T47D (cell line): Measurements from ENCODE around the gene SPG7.

ENCODE experiments used
- DNase-seq, 2 experiments: peaks; one replicate each; pipeline versions ENCODE4 v3.0.0 to v3.0.0-alpha.2; 2011 to 2012; ENCODE audit warnings: low read depth in 1 of 2, low spot score in 1 of 2
- JUND ChIP-seq: IDR thresholded peaks from 2 replicates; pipeline ENCODE4 v1.6.1; 2012; ENCODE audit warnings: low read depth
- in situ Hi-C: cut with HindIII; loops from 2 replicates; pipeline ENCODE4 v1.10.0; 2016; ENCODE audit warnings: low sequenced_read_pairs, low pct_unique_long_range_greater_than_20kb

The SPG7 gene

DNA sequence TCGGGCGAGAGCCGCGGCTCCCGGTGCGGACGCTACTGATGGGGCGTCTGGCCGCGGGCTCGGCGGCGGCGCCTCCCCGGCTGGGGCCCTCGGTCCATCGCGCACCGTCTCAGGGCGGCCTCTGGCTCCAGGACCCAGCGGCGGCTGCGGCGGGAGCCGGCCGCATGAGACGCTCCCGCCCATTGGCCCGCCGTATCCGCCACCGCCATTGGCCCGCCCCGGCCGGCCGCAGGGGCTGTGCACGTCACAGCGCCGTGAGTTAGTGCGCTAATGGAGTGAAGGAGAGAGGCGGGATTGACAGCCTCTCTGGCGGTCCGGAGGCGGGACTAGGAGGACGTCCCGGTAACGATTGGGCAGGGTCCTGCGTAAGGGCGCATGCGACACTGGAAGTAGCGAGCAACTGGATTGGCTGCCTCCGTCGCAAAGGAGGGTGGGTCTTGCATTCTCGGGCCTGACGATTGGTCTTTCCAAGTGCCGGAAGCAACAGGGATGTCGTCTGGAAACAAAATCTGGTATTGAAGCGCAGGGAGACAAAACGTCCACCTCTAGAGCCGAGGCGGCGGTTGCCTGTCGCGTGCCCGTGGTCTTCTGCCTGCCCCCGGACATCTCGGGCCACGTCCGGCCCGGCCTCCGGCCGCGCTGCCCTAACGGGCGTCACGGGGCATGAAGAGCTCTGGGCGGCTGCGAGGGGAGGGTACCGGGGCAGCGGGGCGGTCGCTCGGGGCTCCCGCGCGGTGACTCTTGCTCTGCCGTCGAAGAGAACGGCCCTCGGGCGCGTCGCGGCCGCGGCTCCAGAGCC is 17.6 kb upstream of the SPG7 start, which contains the start of gene ANKRD11:
Gene ANKRD11 (minus strand): TSS at position 123 of the 799 bp plus-strand sequence. CDS start 173,542 bp downstream, outside the sequence.
- in situ Hi-C loops = no loop called here
- DNase-seq = peak; percentile 99 to 100
- TF ChIP-seq JUND = no peak

DNA sequence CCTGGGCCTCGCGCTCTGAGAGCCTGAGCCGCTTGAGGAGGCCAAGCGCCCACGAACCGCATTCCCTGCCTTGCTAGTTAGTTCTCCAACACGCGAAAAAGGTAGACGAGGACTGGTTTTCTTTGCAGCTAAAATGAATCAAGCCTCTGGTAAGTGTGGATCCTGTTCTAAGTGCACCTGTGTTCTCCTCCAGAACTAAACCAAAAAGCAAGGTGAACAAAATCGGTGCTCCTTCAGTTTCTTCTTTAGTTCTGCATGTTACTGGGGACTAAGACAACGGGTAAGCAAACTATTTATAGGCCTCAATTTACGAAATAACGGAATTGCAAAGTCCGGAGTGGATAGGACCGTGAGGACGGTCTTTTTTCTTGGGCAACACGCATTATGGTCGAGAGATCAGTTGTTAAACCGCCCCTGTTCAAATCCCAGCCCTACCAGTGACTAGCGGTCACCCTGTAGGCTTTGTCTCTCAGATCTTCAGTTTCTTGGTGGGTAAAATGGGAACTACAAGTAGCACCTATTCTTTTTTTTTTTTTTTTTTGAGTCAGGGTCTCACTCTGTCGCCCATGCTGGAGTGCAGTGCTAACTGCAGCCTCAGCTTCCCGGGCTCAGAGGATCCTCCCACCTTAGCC is 16.8 kb upstream of the SPG7 start:
- TF ChIP-seq JUND = no peak
- in situ Hi-C loops = no loop called here
- no peak for DNase-seq

DNA sequence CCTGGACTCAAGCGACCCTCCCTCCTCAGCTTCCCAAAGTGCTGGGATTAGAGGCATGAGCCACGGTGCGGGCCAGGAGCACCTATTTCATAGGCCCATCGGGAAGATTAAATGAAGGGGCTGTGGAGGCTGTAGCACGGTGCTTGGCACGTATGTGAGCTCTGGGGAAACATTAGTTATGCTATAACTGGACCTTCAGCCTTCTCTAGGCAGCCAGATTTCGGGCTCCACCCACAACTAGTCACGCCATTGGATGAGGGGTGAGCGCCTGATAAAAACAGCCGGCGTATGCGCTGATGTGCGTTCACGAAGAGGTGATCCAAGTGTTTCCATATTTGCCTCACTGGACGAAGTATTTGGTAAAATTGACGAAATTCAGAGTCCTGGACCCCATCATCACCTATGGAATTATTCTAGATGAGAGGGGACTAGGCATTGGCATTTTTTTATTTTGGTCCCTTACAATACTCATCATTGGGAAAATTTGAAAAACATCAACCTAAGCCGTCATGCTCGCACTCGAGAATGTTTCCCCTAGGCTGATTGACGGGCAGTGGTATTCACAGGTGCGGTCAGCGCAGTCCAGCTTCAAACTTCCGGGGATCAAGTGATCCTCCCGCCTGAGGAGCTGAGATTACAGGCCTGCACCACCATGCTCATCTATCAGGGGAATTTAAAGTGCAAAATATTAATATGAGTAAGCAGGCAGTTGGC is 16.1 kb upstream of the SPG7 start:
- DNase-seq = no peak
- TF ChIP-seq JUND = no peak

DNA sequence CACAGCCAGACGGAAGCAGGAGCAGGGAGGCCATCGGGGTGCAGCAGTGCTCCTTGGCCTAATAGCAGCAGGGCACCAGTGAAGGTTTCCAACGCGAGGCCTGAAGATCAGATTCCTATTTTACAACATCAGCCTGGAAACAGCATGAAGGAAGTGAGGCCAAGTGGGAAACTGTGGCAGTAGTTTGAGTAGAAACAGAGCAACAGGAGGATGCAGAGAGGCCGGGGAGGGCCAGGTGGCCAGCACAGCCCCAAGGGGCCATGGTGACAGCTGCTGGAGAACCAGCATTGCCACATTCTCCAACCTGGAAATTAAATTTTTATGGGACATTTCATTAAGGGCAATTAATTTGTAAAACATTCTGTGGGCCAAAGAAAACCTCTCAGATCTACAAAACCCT is 14.4 kb upstream of the SPG7 start:
- no peak for TF ChIP-seq JUND
- DNase-seq = no peak
- in situ Hi-C loops = no loop called here

More for the DNA sequence above, 16.1 kb upstream of the SPG7 start:
- in situ Hi-C loops = no loop called here

DNA sequence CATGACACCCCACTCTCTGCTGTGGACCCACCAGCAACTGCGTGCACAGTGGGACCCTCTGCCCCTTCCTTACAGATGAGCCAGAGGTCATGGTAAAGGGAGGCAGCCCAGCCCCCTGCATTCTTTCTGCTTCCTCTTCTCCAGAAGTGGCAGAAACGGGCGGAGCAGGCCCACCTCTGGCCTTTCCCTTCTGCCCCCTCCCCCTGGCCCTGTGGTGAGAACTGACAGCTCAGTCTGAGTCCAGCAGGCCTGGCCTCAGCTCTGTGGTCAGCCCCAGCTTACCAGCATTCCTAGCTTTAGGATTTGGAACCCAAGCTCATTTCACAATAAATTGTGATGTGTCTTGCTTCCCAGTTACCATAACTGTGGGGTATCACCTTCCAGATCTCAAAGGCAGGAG is 13.1 kb upstream of the SPG7 start:
- no peak for DNase-seq
- TF ChIP-seq JUND = no peak
- in situ Hi-C loops = no loop called here

DNA sequence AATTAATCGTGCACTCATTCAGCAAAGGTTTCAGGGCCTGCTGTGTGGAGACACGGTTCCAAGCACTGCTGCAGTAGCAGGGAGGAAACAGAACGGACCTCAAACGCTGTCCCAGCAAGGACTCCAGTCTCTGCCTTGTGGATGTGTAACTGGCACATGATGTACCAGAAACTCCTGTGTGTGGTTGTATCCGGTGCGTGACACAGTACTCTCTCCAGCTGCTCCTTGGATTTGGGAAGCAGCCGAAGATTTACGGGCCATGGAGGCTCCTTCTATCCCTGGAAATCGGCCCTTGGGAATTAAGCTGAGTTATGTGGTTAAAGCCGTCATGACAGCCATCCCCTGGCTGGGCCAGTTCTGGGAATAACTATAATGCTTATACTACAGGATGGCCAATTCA is 9.4 kb upstream of the SPG7 start:
- in situ Hi-C loops = no loop called here
- TF ChIP-seq JUND = no peak

DNA sequence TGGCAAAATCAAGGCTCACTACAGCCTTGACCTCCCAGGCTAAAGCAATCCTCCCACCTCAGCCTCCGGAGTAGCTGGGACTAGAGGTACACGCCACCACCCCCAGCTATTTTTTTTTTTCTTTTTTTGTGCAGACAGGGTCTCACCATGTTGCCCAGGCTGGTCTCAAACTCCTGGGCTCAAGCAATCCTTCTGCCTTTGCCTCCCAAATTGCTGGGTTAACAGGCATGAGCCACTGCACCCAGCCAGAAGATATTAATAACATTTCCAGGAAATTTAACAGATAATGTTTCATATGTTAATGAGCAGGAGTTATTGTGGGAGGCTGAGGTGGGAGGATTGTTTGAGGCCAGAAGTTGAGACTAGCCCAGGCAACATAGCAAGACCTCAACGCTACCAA is 8.4 kb upstream of the SPG7 start:
- in situ Hi-C loops = no loop called here
- DNase-seq = no peak
- TF ChIP-seq JUND = no peak

More for the DNA sequence above, 9.4 kb upstream of the SPG7 start:
- no peak for DNase-seq

DNA sequence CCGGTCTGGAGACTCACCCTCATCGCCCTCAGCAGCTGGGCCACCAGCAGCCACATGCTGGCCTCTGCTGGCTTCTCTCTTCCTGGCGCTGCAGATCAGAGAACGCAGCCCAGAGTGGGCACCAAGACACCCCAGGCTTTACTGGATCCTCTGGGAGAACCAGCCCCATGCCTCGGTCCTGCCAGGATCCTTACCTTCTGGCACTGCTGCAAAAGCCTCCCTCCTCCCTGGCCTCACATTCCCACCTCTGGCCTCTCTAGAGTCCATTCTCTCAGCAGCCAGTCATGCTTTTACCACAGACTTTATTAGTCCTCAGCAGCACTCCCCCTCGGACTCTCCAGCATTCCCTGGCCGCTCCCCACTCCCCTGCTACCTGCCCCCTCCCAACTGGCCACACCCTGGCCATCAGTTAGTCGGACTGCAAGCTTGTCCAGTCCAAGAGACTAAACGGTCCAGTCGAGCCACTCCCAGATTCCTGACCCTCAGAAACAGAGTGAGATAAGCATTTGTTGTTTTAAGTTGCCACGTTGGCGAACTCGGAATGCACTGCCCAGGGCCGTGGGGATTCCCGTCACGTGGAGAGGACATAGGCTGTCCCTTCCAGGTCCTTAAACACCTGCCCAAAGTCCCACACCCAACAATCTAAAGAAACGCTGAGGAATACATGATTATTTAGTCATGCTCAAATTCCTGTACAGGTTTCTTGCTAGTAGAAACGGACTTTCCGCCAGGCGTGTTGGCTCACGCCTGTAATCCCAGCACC is 5.9 kb upstream of the SPG7 start:
- in situ Hi-C loops = no loop called here
- no peak for TF ChIP-seq JUND
- peak; percentile 57 to 77 for DNase-seq

DNA sequence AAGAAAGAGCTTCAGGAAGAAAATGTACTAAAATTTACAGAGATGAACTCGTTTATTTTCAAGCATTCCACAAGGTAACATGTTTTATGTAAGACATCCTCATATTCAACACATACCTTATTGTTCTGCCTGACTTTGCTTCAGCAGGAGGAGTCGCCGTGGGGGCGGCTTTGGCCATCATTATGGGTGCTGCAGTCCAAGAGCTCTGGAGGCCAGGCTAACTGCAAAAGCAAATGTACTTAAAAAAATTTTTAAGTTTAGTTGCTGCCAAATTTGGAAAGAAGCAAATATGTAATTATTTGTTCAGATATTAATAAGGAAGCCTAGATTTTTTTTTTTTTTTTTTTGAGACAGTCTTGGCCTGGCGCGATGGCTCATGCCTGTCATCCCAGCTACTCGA is 4.1 kb upstream of the SPG7 start:
- TF ChIP-seq JUND = no peak
- in situ Hi-C loops = no loop called here
- DNase-seq = no peak

DNA sequence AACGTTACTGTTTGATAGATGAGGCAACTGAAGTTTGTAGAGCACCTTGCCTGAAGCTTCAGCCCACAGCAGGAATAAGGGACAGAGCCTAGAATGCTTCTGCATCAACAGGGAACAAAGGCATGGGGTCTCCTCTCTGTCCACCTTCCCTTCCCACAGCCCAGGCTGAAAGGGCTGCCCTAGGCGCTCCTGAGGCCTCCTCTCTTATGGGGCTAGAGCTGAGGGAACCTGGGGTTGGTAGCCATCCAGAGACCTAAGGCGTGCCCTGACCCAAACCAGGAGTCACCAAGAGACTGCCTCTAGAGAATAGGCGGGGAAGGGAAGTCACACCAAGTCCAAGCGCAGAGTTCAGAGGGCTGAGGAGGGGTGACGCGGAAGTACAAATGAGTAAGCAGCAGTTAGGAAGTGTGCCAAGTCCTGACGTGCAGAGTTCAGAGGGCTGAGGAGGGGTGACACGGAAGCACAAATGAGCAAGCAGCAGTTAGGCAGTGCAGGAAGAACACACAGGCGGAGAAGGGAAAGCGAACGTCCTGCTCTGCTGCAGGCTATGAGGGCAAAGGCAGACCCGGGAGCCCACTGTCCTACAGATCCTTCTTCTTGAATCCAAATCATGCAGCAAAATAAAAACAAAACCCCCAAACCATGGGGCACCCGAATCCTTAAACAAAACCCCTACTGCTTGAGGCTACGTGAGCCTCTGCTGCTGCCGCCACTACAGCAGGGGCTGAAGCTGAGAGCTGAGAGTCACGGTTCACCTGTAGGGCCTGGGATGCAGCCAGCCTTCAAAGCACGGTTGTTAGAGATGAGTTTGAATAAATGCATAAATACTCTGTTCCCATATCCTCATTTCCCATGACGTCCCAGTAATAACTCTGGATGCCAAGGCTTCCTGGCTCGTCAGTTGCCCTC is 2.7 kb upstream of the SPG7 start:
- no peak for TF ChIP-seq JUND
- peak in 1 of 2 experiments; percentile 28 for DNase-seq
- in situ Hi-C loops = no loop called here

DNA sequence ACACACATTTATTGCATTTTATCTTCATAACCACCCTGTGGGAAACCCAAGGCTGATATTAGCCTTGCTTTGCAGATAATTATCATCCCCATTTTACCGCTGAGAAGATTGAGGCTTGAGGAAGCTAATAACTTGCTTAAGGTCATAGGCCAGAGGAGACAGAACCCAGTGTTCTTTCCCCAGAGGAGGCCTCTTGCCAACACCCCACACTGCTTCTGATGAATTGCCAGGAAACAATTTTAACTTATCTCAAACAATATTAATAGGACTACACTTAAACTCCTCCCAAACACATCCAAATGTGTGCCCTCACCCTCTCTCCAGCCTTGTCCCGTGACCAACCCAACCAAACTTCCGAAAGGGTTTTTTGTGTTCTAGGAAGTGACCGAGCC is 2.1 kb upstream of the SPG7 start:
- TF ChIP-seq JUND = no peak
- in situ Hi-C loops = no loop called here

More for the DNA sequence above, 2.1 kb upstream of the SPG7 start:
- no peak for DNase-seq
